HG02981 (cell line): Measurements from ENCODE around the gene SLC16A8.

Experiments
- ATAC-seq: cut with Tn5 transposase; IDR thresholded peaks from one replicate; pipeline ENCODE4 v1.9.1; 2021; ENCODE audit warnings: mild to moderate bottlenecking, moderate library complexity; ENCODE audit not compliant: unreplicated experiment

The SLC16A8 gene

DNA sequence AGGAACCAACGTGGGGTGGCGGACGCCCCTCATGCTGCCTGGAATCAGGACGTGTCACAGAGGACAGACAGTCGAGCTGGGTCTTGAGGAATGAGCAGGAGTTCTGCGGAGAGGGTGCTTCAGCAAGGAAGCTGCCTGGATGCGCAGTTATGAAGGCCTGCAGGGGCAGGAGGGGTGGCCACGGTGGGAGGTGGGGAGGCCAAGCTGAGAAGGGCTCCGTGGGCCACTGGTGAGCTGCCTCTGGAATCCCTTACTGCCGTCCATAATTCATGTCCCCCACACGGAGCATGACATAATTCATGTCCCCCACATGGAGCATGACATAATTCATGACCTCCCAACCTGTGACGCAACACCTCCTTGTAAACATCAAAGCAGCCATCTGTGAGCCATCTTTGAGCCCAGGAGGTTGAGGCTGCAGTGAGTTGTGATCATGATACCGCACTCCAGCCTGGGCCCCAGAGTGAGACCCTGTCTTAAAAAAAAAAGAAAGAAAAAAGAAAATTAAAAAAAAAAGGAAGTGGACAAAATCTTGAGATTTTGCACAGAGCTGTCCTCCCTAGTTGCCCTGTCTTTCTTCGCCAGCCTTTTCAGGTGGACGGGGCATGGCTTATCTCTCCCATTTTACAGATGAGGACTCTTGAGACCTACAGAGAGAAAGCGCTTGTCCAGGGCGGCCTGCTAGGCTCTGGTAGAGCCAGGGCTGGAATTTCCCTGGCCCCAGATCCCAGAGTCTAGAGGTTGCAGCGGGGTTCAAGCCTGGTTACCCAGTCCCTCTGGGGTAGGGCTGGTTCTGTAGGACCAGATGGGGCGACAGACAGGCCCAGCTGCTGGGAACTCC, 51.1 kb downstream of the SLC16A8 start:
- no peak for ATAC-seq

DNA sequence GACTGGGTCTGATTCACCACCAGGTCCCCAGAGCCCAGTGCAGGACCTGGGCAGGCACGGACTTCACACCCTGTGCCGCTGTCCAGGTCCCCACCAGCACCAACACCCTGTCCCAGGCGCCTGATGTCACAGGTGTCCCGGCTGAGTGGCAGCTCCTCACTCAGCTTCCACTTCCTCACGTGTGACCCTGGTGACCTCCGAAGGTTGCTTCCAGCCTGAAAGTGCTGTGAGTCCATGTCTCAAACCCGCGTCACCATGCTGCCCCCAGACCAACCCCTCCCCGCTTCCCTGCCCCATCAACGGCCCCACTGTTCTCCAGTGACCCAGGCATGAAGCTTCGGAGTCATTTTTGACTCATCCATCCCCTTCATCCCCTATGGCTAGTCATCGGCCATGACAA, 52.5 kb downstream of the SLC16A8 start:
- ATAC-seq, result no peak

DNA sequence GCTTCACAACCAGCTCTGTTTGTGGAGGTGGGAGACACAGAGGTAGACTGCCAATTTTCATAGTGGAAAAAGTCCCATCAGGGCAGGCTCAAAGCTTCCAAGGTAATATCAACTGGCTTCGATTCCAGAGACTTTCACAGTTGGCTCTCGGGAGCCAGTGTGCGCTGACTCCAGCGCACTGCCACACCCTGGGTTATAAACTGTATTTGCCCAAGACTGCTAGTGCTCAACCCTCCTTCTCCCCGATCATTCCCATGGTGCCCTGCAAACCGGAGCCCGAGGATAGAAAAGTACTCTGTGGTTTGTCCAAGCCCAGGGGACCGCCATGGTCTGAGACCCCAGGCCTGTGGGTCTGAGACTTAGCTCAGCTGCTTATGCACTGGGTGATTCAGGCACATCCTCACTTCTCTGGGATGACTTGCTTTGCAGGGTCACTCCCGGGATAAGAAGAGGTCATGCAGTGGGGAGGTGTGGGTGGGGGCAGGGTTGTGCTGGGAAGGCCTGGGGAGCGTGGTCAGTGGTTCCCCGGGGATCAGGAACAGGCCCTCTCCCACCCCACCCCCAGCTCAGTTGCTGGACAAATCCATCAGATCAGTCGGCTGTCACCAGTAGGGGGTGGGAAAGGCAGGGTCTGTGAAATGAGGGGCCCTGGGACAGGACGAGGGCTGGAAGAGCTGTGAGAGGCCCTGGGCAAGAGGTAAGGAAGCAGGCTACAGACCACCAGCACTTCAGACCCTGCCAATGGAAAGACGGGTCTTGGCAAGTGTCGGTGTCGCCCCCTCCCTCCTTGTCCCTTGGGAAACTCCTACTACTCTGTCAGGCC, 53.5 kb downstream of the SLC16A8 start:
- ATAC-seq, result no peak

GRCh38 chr22:38029901-38030300, 54.1 kb downstream of the SLC16A8 start:
- no peak for ATAC-seq

DNA sequence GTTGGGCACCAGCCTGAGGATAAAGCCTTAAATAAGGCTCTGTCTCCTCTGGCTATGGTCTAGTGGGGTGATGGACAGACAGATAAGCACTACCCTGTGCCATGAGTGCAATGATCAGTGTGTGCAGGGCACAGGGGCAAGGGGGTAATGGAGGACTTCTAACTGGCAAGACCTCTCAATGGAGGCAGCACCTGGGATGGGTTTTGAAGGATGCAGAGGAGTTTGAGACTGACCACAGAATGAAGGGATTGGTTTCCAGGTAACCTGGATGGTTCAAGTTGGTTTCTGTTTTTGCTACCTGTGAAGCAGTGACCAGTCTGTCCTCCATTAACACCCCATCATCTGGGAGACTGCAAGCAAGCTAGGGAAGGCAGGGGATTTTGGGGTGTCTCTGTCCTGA, 54.6 kb downstream of the SLC16A8 start:
- no peak for ATAC-seq

DNA sequence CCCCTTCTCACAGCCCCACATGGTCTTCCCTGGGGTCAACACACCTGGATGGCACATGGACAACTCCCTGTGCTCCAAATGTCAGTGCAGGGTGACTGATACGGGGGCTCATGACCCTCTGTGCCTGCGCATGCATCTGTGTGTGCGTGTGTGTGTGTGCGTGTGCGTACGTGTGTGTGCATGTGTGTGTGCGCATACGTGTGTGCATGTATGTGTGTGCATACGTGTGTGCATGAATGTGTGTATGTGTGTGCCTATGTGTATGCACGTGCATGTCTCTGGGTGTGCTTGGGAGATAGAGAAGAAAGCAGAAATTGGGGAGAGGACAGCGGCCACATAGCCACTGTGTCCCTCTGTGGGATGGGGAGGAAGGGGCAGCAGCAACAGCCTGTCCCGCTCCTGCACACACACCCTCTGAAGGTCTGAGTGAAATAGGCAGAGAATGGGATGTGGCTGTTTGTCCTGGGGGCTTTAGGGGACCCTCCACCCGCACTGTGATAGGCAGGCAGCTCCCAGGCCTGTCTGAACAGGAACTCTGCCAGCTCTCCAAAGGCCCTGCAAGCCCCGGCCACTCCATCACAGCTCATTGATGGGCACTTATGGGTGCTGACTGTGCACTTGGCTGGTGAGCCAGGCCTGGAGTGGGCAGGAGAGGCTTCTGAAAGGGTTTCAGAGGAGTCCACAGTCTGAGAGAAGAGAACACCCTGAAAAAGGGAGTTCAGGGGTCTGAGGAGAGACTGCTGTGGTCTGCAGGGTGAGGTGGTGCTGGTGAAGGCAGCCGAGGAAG, 55.4 kb downstream of the SLC16A8 start:
- ATAC-seq, result no peak
